Endodermal cell (in vitro differentiated cells): ENCODE data around the gene GUCA1A. TPM values are rescaled to one million over a fixed set of nuclear protein-coding genes. Genes with fewer than 3 reads are reported as not detected.
A peak's percentile ranks its signal among the peaks of the same experiment; 100 is the strongest.

Experiments used
- DNase-seq: peaks from one replicate; pipeline ENCODE4 v3.0.0-alpha.2; 2017
- H3K27ac ChIP-seq: 2 replicates; pipeline ENCODE4 v1.5.1; 2013; ENCODE audit warnings: mild to moderate bottlenecking, low read depth, low read length, moderate library complexity
- H3K27me3 ChIP-seq: 2 replicates; pipeline ENCODE4 v1.6.1; 2013; ENCODE audit warnings: mild to moderate bottlenecking, low read length, moderate library complexity; ENCODE audit not compliant: insufficient read depth, control insufficient read depth, poor library complexity, severe bottlenecking
- H3K36me3 ChIP-seq: 2 replicates; pipeline ENCODE4 v1.7.0; 2013; ENCODE audit warnings: mild to moderate bottlenecking, low read length, moderate library complexity; ENCODE audit not compliant: control insufficient read depth, insufficient read depth
- H3K4me1 ChIP-seq: one replicate; pipeline ENCODE4 v1.7.0; 2013; ENCODE audit warnings: low read length; ENCODE audit not compliant: control insufficient read depth, insufficient read depth
- H3K4me3 ChIP-seq: 2 replicates; pipeline ENCODE4 v1.5.1; 2013; ENCODE audit warnings: mild to moderate bottlenecking, low read length, moderate library complexity
- H3K9ac ChIP-seq: 2 replicates; pipeline ENCODE4 v1.6.1; 2013; ENCODE audit warnings: mild to moderate bottlenecking, low read length, moderate library complexity; ENCODE audit not compliant: poor library complexity, severe bottlenecking; ENCODE audit errors: extremely low read depth
- H3K9me3 ChIP-seq: 2 replicates; pipeline ENCODE4 v1.6.1; 2013; ENCODE audit warnings: mild to moderate bottlenecking, low read length, moderate library complexity; ENCODE audit not compliant: control insufficient read depth
- H3K27ac Mint-ChIP-seq: 2 replicates; pipeline ENCODE4 v1.8.0; 2020; ENCODE audit warnings: mixed read lengths
- H3K27me3 Mint-ChIP-seq: 2 replicates; pipeline ENCODE4 v1.8.0; 2021; ENCODE audit warnings: mild to moderate bottlenecking, mixed read lengths; ENCODE audit not compliant: insufficient read depth
- H3K36me3 Mint-ChIP-seq: 2 replicates; pipeline ENCODE4 v1.8.0; 2020; ENCODE audit warnings: low read depth, mixed read lengths
- H3K4me1 Mint-ChIP-seq: 2 replicates; pipeline ENCODE4 v1.8.0; 2020; ENCODE audit warnings: mixed read lengths
- H3K4me3 Mint-ChIP-seq: 2 replicates; pipeline ENCODE4 v1.8.0; 2020; ENCODE audit warnings: mild to moderate bottlenecking, moderate library complexity, mixed read lengths
- H3K9me3 Mint-ChIP-seq: 2 replicates; pipeline ENCODE4 v1.8.0; 2020; ENCODE audit warnings: mild to moderate bottlenecking, mixed read lengths
- CTCF ChIP-seq: fragments of 200-600 bp; sonication (generic); conservative IDR thresholded peaks from 2 replicates; pipeline ENCODE4 v1.5.0; 2021; ENCODE audit warnings: antibody characterized with exemption, mild to moderate bottlenecking
- WGBS, 2 experiments: methylation state at CpG; one replicate each; pipeline versions ENCODE4 v1.1.5 to v1.1.7; 2013; ENCODE audit warnings: missing lambda C conversion rate in 2 of 2, mixed read lengths in 1 of 2; ENCODE audit not compliant: insufficient coverage in 1 of 2, insufficient read length in 1 of 2; 5-methylcytosine and 5-hydroxymethylcytosine counted together
- total RNA-seq, 2 donors: library from RNA; stranded (reverse); fragmentation: NEBNext Ultra II Directional in 1 of 2; extraction: Animal tissue kit (Norgen Biotek cat#: 25700) in 1 of 2; gene quantifications; 2 replicates in 1 of 2; 3 replicates in 1 of 2; pipeline ENCODE4 v1.2.1, GENCODE V29; 2021

The GUCA1A gene
- total RNA-seq, 2 donors from 2014 or later = 3.9 to 4.4 TPM

- Mint-ChIP-seq H3K9me3 (no peaks in the 10 kb centered on the region), H3K4me1 (peaks cover 3% of the 10 kb centered on the region), H3K36me3 (no peaks in the 10 kb centered on the region), H3K4me3 (no peak overlapping the region), H3K27me3 (peaks cover 15% of the 10 kb centered on the region), H3K27ac (no peak overlapping the region)
- no peak overlapping the region for H3K27ac ChIP-seq
- H3K4me1 ChIP-seq = no peaks in the 10 kb centered on the region
- H3K27me3 ChIP-seq = no peaks in the 10 kb centered on the region
- DNase-seq = no peak
- H3K9me3 ChIP-seq = no peaks in the 10 kb centered on the region
- H3K36me3 ChIP-seq = no peaks in the 10 kb centered on the region
- no peak overlapping the region for H3K4me3 ChIP-seq
- H3K9ac ChIP-seq = no peak overlapping the region
- TF ChIP-seq CTCF = no peak
Measured at GRCh38 chr6:42154461-42155209, 18.5 kb upstream of the GUCA1A start.

- H3K4me1 Mint-ChIP-seq = peaks cover 3% of the 10 kb centered on the region
- peak; percentile 35 for DNase-seq
- 92 to 100% methylated on average over 1 to 4 of the region's 4 CpGs for WGBS, 2 experiments
Measured at GRCh38 chr6:42155293-42155692, 17.9 kb upstream of the GUCA1A start.

GRCh38 chr6:42156638-42157037, 16.5 kb upstream of the GUCA1A start:
- 68 to 94% methylated on average over 2 to 3 of the region's 3 CpGs for WGBS, 2 experiments
- Histone ChIP-seq H3K27me3 (no peaks in the 10 kb centered on the region), H3K9ac (no peak overlapping the region), H3K9me3 (no peaks in the 10 kb centered on the region), H3K36me3 (no peaks in the 10 kb centered on the region), H3K4me1 (no peaks in the 10 kb centered on the region), H3K4me3 (no peak overlapping the region), H3K27ac (no peak overlapping the region)
- DNase-seq = peak; percentile 59
- Mint-ChIP-seq H3K27ac (no peak overlapping the region), H3K4me3 (no peak overlapping the region), H3K36me3 (no peaks in the 10 kb centered on the region), H3K9me3 (no peaks in the 10 kb centered on the region), H3K27me3 (peaks cover 24% of the 10 kb centered on the region), H3K4me1 (peaks cover 3% of the 10 kb centered on the region)
- TF ChIP-seq CTCF = no peak

More at GRCh38 chr6:42155293-42155692, 17.9 kb upstream of the GUCA1A start:
- Histone ChIP-seq H3K9ac (no peak overlapping the region), H3K9me3 (no peaks in the 10 kb centered on the region), H3K4me3 (no peak overlapping the region), H3K36me3 (no peaks in the 10 kb centered on the region), H3K27ac (no peak overlapping the region), H3K27me3 (no peaks in the 10 kb centered on the region), H3K4me1 (no peaks in the 10 kb centered on the region)
- no peak for TF ChIP-seq CTCF
- H3K9me3 Mint-ChIP-seq = no peaks in the 10 kb centered on the region
- no peak overlapping the region for H3K27ac Mint-ChIP-seq
- peaks cover 15% of the 10 kb centered on the region for H3K27me3 Mint-ChIP-seq
- H3K4me3 Mint-ChIP-seq = no peak overlapping the region
- H3K36me3 Mint-ChIP-seq = no peaks in the 10 kb centered on the region
